COLO668 (cell line): Measurements from ENCODE around the gene SUMF1.
"Not testable (repeated sequence)": the region's sequence is repeated elsewhere in the genome, so short reads cannot be mapped to it uniquely, and the experiment has no call there.

Experiments used
- DNase-seq: peaks from one replicate; lab custom pipeline; 2025; ENCODE audit not compliant: unreplicated experiment; lab: John Stamatoyannopoulos, UW

SUMF1 gene

DNA sequence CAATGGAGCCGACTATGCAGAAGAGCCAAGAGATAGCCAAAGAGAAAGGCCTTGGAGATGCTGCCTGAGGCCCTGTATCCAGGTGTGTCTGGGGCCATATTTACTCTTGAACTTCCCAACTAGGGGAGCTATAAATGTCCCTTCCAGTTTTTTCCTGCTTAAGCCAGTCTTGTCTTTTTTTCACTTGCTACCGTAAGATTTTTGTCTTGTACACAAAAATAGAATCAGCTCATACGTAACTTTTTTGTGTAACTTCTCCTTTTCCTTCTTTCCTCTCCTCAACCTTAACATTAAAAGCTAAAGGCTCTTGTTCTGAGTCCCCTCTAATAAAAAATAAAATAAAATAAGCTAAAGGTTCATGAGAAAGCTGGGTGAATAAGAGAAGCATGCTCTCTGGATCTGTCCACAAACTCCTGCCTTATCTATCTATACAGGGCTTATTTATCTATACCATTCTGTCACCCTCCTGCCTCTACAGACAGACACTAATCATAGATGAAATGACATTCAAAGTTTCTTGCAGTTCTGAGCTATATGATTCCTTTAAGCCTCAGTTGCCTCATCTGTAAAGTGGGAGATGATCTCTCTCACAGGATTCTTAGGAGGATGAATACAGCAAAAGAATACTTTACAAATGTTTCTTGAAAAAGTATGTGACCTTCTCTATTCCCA lies 4.6 kb downstream of the SUMF1 start:
- no peak for DNase-seq

DNA sequence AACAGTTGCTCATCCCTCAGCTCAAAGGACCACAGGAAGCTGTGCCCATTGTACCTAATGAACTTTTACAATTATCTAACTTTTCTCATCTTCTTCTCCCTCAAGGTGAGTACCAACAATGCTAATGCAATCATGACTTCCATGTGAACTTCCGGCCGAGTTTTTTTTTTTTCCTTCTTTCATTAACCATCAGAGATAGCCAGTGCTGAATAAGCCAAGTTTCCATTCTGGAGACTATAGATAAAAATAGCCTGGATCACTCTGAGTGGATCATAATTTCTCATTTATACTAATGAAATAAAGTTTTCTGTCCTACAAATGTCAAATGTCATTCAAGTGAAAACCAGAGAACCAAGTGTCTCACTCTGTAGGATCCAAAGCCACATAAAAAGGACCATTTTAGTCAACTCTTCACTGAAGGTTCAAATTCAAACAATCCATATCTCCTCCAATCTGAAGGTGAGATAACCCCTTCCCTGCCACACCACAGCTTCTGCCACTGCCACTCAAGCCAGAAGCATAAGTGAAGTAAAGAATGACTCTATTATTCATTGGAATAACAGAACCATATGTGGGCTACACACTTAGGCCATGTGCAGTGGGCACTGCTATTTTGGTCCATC lies 5.5 kb downstream of the SUMF1 start:
- no peak for DNase-seq

DNA sequence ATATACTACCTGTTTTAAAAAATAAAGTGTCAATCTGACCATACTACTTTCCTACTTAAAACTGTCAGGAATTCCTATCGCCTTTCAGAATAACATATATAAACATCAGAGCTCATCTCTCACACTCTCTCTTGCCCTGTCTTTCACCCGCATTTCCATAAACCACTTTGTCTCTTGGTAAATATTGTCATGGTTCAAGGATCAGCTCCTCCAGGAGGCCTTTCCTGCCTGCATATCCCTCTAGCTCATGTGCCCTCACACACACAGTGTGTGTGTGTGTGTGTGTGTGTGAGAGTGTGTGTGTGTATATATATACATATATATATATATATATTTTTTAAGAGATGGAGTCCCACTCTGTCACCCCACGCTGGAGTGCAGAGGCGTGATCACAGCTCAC lies 6.7 kb downstream of the SUMF1 start:
- no peak for DNase-seq

DNA sequence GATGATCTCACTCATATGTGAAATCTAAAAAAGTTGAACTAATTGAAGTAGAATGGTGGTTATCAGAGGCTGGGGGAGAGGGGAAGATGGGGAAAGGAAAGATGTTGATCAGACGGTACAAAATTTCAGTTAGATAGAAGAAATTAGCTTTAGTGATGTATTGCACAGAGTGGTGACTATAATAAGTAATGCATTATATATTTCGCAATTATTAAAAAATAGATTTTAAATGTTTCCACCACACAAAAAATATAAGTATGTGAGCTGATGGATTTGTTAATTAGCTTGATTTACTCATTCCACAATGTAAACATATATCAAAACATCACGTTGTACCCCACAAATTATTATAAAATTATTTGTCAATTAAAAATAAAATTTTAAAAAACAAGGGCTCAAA lies 8.1 kb downstream of the SUMF1 start:
- no peak for DNase-seq

DNA sequence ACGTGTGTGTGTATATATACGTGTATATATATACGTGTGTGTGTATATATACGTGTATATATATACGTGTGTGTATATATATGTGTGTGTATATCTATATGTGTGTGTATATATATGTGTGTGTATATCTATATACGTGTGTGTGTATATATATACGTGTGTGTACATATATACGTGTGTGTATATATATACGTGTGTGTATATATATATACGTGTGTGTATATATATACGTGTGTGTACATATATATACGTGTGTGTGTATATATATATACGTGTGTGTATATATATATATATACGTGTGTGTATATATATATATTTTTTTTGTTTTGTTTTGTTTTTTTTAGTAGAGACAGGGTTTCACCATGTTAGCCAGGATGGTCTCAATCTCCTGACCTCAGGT lies 10.3 kb downstream of the SUMF1 start:
- not testable (repeated sequence) for DNase-seq

DNA sequence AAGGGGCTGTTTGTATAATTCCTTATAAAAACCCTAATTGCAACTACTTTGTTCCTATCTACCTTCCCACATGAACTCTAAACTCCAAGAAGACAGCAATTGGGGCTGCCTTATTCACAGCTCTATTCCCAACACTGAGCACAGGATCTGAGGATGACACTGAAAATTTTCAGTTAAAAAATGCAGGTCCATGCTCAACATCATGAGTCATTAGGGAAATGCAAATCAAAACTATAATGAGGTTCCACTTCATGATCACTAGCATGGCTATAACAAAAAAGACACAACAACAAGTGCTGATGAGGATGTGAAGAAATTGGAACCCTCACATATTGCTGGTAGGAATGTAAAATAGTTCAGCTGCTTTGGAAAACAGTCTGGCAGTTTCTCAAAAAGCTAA lies 12.9 kb downstream of the SUMF1 start:
- no peak for DNase-seq

DNA sequence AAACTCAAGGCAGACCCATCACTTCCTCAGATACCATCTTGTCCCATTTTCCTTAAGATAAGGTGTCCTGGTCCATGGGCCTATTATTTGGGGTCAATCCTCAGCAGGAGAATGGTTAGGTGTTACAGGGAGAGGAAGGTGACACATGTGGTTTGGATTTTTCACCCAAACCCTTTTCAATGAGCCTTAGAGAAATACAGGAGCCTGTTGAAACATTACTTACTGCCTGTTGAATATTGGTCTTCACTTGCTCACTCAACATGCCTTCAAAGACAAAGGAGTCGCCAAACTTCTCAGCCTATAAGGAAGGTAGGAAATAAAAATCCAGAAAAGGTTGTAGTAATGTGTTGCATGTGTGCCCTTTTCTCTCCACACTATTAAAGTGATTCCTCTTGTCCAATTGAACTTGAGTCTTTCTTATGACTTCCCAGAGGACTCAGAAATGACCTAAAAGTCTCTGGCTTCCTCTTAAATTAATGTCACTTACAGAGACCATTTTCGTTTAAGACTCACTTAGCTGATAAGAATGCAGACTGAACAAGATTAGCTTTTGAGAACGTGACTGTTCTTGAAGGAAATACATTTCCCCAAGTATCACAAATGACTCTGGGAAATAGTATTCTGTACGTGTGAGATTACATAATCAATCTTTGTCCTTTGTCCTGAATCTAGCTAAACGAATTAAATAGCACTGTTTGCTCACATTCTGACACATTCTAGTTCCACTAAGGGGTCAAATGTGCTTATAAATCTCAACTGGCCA lies 17.8 kb downstream of the SUMF1 start:
- DNase-seq, result no peak

DNA sequence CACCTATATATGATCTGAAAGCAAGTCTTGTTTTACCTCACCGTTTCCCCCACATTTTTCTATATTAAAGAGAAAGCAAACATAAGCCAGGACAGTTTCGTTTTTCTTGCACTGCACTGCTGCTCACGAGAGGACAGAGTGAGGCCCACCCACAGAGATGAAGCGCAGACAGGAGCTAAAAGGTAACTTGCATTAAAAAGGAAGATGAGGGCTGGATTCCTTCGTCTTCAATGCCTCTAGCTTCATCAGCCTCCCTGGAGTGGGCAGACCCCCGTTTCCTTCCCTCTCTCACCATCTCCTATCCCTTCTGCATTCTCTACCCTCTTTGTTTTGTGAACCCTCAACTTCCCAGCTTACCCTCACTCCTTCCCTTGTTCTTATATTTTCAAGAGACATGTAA lies 18.9 kb downstream of the SUMF1 start:
- no peak for DNase-seq

DNA sequence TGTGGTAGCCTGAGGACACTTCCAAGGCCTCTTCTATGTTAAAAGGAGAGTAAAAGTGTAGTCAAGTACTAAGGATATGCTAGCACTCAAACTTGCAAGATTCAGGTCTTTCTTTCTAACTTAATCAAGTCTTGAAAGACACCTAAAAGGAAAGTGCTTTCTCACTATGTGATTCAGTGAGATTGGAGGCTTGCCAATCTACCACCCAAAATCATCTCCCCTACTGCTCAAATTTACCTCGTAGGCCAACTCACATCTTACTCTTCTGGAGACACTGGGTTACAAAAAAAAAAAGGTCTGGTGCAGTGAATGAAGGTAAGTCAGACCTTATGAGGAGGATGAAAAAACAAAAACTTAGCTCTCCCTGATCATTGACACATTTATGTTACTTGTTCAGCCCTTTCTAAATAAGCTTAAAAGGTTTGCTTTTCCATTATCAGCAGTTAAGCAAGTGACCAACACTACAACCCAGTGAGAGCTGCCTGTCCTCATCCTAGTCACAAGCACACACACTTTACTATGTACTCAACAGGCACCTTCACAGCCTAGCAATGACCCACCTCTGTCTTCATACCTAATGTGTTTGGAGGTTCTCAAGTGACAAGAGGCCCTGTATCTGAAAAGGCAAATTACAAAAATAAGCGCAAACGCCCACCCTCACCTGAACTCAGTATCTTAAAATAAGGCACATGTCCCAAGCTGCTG lies 19.6 kb downstream of the SUMF1 start:
- DNase-seq, result no peak

DNA sequence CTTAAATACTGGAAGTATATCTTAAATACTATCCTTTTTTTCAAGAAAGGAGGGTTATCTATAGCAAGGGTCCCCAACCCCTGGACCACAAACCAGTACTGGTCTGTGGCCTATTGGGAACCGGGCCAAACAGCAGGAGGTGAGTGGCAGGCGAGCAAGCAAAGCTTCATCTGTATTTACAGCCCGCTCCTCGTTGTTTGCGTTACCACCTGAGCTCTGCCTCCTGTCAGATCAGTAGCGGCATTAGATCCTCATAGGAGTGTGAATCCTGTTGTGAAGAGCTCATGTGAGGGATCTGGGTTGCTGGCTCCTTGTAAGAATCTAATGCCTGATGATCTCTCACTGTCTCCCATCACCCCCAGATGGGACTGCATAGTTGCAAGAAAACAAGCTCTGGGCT lies 26.1 kb downstream of the SUMF1 start:
- no peak for DNase-seq

DNA sequence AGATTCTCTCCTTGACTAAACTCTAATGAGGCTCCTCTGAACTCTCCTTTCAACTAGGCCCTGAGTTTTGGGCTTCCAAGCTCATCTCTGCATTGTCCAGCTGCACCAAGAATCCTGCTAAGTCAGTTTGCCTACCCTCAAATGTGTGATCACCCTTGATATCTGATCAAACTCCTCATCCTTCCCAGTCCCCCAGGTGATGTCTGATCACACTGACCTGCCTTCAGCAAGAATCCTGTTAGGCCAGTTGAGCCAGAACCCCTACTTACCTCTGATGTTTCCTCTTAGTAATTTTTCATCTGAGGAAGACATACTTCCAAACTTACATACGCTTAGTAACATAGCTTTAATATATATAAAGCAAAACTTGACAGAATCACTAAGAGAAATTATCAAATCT lies 28.8 kb downstream of the SUMF1 start:
- no peak for DNase-seq

DNA sequence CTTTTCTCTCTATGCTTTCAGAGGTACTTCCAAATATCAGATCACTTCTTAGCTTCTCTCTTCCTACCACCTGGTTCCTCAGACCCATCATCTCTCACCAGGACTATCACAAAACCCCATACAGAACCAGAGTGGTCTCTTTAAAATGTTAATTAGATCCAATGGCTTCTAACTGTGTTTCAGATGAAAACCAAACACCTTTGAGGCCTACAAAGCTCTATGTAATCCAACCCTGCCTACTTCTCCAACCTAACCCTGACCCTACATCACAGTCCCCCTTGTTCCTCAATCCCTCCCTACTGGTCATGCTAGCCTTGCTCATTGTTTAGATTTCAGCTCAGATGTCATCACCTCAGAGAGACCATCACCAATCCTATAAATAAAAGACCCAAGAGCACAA lies 34.8 kb downstream of the SUMF1 start:
- no peak for DNase-seq

DNA sequence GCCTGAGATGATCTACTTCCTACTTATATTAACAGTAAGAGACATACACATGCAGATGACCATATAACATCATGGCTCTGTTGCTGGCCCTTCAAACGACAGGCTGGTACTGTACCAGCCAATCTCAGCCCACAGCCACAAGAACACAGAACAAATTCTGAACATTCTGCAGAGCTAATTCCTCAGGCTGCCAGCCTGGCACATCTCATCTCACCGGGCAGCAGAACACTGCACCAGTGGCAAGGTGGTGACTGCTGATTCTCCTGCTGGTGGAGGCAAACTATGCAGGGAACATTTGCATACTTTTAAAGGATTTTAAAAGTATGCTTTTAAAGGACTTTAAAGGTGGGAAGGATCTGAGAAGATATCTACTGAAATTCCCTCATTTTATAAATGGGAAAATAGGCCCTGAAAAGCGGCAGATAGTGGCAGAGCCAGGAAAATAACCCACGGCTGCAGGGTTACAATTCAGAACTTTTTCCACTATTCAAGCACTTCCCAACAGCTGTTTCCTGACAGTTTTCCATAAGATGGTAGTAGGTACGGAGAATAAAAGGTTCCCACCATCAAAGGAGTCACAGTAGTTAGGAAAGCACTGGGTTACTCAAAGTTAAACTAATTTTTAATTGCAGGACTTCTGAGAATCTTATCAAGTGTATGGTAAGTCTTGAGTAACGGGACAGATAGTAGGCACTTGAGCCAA lies 37.3 kb downstream of the SUMF1 start:
- DNase-seq, result no peak

DNA sequence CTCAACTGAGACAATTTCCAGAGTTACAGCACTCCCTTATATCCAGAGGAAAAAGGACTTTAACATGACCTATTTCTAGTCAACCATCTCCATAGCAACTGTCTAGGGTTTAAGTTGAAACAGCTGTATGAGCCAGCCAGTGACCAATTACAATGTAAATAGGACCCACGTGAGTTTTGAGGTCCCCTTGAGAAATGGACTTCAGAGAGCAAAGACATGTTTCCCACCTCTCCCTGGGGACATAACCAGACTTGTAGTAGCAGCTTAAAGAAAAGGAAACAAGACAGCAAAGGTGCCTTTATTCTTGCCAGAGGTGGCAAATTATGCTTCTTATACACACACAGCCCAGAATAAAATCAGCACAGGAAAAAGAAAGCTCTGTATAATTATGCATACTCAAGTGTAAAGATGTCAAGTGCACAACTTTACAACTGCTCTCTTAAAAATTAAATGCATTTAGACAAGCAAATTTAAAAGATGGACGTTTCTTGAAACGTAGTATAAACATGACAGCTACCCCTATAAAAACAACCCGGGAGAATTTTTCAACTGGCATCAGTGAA lies 40.2 kb downstream of the SUMF1 start:
- DNase-seq, result peak; percentile 2

DNA sequence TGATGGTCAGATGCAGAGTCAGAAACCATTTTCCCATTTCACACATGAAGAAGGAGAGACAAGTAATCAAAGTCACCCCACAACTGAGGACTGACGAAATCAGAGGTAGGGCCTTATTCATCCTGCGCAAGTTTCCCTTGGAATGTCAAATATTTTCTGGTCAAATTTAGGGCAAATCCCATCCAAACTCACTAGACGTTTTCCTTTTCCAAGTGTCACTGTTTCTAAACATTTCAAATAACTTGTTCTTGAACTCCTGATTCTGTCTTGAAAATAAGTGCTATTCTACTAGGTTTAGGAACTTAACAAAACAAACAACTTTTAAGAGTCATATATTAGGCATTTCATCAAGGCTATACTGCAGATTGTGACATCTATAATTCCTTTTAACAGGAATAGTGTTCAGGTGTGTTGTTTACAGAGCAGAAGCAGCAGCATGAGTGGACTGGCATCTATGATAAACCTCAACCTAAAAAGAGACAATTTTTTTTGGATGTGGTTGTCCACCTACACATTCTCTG lies 40.7 kb downstream of the SUMF1 start:
- DNase-seq, result no peak

DNA sequence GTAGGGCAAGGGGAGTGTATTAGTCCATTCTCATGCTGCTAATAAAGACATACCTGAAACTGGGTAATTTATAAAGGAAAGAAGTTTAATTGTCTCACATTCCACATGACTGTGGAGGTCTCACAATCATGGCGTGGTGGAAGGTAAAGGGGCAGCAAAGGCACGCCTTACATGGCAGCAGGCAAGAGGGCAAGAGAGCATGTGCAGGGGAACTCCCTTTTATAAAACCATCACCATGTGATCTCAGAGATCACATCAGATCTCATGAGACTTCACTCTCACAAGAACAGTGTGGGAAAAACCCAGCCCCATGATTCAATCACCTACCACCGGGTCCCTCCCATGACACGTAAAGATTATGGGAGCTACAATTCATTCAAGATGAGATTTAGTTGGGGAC lies 41.4 kb downstream of the SUMF1 start:
- DNase-seq, result no peak

DNA sequence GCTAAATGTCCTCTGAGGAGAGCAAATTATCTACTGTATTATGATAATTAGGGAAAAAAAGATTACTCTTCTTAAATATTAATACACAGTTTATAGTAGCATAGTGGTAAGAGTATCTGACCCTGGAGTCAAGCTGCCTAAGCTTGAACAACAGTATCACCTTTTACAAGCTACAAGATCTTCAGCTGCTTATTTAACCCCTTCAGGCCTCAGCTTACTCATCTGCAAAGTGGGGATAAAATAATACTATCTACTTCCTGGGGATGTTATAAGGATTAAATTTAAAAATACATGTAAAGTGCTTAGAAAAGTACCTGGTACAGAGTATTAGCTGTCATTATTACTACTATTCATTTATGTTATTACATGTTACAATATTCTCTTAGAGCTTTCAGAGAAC lies 42.0 kb downstream of the SUMF1 start:
- no peak for DNase-seq

DNA sequence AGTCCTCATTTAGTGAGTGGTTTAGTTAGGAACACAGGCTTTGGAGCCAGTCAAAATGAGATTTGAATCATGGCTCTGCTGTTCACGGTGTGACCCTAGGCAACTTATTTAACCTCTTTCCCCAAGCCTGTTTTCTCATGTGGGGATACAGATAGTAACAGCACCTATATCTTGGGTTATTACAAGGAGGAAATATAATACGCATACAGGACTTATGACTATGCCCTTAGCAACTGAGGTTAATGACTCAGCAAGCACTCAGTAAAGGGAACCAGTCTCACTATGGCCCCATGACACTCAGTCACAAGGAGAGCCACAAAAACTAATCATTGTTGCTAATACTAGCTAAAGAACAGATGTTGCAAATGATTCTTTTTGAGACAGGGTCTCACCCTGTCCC lies 45.9 kb downstream of the SUMF1 start:
- no peak for DNase-seq

DNA sequence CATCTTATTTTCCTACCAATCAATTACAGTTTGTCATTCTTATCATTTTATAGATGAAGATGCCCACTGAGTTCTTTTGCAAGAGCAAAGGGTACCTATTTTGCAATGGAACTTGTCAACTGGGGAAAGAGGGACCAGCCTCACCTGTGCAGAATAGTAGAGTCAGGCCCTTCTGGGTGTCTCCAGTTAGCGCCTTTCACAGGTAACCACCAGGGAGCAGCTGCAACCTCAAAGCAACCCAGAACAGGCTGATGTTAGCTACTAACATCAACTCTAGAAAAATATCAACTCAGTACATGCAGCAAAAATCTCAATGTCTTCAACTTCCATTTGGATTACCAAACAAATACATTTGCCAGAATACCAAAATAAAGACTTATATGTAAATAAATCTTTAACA lies 47.1 kb downstream of the SUMF1 start:
- DNase-seq, result no peak

DNA sequence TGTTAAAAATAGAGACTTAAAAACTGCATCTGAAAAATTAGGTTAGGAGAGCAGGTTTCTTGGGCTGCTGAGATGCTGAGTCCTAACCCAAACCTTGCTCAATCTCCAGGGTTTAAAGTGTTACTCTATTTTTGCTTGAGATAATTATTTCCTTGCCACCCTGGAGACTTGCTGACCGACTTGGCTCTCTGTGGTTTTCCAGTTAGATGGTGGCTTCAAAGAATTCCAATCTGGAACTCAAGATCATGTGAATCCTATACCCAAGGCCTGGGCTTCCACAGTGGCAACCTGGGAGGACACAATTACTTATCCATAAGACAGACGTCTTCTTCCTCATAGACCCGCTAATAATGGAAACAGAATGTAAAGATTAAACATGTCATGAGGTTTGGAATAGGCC lies 47.7 kb downstream of the SUMF1 start:
- DNase-seq, result no peak

DNA sequence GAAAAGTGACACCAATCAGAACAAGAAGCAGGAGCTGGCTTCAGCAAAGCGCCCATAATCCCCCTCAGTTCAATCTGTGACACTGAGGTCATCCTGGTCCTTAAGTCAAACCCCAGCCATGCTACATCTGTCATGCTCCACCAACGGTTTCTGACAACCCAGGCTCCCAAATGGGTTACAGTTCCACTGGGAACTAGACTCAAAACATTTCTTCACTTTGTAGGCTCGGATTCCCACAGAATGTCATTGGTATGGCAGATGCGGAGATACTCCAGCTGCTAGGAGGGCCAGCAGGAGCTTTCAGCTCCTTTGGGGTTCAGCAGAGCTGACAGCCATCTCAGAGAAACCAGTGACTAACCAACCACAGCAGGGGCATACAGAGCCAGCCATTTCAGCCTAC lies 48.9 kb downstream of the SUMF1 start:
- DNase-seq, result no peak
